HG03280 (cell line): Measurements from ENCODE around the gene TRIM34.
A peak's percentile ranks its signal among the peaks of the same experiment; 100 is the strongest.
"Not testable (repeated sequence)": the region's sequence is repeated elsewhere in the genome, so short reads cannot be mapped to it uniquely, and the experiment has no call there.

Source experiments
- ATAC-seq: cut with Tn5 transposase; IDR thresholded peaks from one replicate; pipeline ENCODE4 v1.9.1; 2021; ENCODE audit warnings: mild to moderate bottlenecking, moderate library complexity; ENCODE audit not compliant: unreplicated experiment

TRIM34 gene

GRCh38 chr11:5683620-5684019 is 58.8 kb downstream of the TRIM34 start:
- ATAC-seq, result not testable (repeated sequence)

DNA sequence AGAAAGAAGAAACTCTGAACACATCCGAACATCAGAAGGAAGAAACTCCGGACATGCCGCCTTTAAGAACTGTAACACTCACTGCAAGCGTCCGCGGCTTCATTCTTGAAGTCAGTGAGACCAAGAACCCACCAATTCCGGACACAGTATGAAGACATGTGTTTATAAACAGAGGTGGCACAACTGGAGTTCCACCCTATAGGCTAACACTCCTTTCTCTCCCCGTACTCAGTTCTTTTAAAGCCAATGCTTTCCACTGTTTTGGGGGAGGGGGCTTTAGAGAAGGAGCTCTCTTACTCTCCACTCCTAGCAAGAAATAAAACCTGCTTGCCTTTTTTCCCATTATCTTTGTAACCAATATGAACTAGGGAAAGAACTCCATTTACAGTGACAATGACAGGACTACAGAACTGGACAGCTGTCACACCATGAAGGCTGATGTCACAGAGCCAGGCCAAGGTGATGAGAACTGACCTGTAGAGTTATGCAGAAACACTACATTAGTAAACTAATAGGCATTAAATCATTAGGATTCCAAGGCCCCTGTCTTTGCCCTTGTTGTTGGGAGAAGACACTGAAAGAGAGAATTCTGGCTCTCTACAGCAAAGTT is 59.3 kb downstream of the TRIM34 start:
- ATAC-seq, result peak; percentile 11

- peak; percentile 71 for ATAC-seq
Measured at GRCh38 chr11:5684646-5685362, 60.0 kb downstream of the TRIM34 start, which contains the start of gene TRIM5. TSS of gene TRIM5 (minus strand) at chr11:5685074. CDS start at chr11:5680177, 4,897 bp downstream.

- ATAC-seq, result no peak
Measured at GRCh38 chr11:5686426-5686825, 61.6 kb downstream of the TRIM34 start.

GRCh38 chr11:5688482-5688881 is 63.7 kb downstream of the TRIM34 start:
- no peak for ATAC-seq

DNA sequence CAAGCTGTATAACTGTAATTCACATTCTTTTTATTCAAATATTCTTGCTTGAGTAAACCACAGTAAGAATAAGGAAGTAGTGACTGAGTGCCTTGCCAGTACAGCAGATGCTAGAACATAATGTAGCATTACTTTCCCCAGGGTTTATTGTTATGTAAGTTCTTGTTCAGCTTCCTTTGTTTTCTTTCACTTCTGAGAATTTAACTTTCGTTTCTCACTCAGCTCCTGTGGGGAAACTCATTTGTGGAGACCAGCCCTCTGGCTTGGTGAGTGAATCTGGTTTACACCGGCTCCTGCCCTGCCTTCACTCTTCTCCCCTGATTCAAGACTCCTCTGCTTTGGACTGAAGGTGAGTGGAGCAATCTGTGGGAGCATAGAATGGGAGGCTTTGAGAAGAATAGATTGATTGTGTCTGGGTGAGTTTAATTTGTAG is 64.8 kb downstream of the TRIM34 start, which contains the start of gene TRIM22:
TSS of gene TRIM22 (plus strand) at position 240 of the 433 bp plus-strand sequence. CDS start 6,443 bp downstream, outside the sequence.
- peak; percentile 73 for ATAC-seq

- ATAC-seq, result no peak
Measured at GRCh38 chr11:5690216-5690615, 65.4 kb downstream of the TRIM34 start.

GRCh38 chr11:5690736-5691135 is 65.9 kb downstream of the TRIM34 start:
- no peak for ATAC-seq

DNA sequence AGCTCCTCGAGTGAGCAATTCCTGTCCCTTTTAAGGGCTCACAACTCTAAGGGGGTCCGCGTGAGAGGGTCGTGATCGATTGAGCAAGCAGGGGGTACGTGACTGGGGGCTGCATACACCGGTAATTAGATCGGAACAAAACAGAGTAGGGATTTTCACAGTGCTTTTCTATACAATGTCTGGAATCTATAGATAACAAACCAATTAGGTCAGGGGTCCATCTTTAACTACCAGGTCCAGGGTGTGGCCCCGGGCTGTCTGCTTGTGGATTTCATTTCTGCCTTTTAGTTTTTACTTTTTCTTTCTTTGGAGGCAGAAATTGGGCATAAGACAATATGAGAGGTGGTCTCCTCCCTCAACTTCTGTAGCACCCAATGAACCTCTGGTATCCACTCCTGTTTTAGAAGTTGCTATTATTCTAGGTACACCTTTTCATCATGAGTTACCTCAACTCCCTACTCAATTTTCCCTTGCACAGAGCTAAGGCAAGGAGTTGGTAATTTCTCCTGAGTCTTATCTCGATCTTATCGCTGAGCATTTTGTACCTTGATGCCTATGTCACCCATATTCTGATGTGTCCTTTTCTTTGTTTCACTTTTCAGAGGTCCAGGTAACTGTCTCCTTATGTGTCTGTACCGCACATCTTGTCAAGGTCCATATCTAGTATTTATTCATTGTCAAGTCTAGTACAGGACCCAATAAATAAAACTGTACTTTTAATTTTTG is 66.6 kb downstream of the TRIM34 start:
- ATAC-seq, result not testable (repeated sequence)

DNA sequence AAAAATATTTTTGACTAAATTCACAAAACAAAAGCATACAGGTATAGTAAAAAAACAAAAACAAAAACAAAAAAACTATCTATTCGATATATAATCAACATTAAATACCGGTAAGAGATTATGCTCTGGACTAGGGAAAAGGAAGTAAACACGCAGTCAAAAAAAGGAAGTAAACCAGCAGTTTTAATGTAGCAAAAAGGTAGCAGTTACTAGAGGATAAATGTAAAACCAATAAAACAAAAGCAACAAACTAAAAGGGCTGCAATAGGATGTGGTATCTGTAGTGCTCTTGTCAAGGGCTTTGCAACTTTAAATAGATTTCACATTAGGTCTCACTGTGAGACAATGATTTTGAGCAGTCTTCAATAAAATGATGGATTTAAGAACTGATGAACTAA is 67.2 kb downstream of the TRIM34 start:
- no peak for ATAC-seq
